Embryonic facial prominence (tissue), 1 donor: Measurements from ENCODE around the gene MAB21L3.

Experiments
- DNase-seq: peaks from one replicate; pipeline ENCODE4 v3.0.0-alpha.2; 2016; ENCODE audit errors: extremely low spot score

The MAB21L3 gene

DNA sequence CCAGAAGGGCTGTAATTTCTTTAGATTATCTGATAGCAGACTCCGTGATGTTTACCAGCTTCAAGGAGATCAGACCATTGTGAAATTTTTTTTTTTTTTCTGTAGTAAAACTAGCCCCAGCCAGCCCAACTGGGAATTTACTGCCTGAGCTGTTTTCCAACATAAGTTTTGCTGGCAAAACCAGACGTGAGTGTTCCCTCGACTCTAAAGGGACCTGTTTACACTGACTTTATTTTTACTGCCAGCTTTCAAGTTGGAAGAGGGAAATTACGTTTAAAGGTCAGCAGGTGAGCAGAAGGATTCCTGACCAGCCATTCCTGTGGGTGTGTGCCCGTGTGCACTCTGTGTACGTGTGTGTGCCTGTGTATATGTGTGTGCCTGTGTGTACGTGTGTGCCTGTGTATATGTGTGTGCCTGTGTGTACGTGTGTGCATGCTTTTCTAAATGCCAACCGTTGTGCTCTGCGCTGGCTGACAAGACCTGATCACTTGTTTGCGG lies 374 bp downstream of the MAB21L3 start:
- DNase-seq: no peak

DNA sequence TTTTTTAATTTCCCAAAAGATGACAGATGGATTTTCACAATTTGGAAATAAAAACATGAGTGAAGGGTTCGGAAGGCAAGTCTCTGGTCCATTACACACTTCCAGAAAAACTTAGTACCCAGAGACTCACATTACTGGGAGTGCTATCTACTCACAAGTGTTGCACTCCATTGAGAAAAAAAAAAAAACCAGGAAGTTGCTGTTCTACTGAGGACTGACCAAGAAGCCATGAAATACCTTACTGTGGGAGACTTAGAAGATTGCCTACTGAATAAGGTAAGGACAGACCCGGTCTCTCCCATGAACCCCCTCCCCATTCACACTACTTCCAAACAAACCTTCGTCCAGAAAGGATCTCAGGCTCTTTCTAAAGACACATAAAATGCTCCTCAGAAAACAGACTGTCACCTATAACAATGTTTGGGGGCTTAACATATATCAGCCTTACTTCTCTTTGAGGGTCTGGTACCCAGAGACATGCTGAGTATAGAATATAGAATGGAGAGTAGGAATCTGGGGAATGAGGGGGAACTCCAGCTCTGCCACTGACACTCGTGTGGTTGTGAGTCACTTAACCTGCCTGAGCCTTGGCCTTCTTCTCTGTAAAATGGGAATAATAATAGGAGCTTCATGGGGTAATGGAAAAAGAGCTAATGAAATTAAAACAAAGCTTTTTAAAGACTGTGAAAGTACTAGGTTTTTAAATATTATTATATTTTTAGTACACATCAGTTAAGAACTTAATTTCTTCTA lies 1.4 kb downstream of the MAB21L3 start:
- DNase-seq: no peak

DNA sequence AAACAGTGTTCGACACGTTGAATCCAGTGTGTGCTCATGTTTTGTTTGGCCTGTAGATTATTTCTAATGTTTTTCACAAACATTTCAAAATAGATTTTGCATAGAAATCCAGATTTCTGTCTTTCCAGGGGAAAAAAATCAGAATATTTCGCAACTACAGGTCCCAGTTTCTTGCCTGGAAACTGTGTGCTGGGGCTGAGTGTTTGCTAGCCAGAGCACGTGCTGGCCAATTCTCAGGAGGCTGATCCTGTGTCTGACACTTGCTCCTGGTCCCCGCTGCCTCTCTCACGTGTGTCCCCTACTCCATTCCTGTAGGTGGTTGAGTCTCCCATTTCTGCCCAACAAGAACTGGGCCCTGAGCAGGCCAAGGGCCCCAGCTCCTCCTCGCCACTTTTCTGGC lies 2.4 kb downstream of the MAB21L3 start:
- DNase-seq: no peak

DNA sequence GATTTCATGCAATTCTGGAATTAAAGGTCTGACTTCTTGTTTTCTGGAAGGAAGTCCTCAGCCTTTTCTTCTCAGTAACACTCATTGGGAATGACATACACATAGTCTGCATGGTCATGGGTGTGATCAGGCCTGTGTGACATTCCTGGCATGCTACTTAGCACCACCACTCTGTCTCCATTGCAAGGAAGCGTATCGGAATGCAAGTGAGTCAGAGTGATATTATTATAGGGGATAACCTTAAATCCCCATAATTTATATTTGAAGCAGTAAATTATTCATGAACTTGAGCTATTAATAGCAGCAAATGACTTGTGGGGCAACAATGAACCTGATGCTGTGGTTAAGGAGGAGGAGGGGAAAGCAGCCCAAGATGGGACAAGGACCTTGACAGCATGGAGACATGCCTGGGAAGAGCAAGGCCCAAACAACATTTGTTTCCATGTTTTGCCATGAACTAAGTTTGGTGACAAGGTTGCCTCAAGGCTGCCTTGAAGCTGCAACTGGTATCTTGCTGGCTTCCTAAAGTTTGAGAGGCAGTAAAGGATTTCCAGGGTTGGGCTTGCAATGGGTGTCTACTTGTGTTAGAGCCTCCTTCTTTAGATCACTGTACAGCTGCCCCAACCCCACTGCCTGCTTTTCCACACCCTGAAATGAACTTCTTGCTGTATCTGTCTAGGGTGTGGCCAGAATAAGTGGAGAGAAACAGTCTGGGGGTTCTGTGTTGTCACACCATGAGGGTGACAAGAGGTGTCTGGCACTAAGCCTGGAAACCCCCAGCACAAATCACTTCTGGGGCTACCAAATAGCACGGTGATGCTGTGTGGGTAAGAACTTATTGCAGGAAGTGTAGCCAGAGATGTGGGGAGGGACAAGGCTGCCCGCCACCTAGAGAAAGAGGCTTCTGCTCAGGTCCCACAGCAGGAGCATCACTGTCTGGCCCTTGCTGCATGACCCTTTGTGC lies 4.6 kb downstream of the MAB21L3 start:
- DNase-seq: no peak

DNA sequence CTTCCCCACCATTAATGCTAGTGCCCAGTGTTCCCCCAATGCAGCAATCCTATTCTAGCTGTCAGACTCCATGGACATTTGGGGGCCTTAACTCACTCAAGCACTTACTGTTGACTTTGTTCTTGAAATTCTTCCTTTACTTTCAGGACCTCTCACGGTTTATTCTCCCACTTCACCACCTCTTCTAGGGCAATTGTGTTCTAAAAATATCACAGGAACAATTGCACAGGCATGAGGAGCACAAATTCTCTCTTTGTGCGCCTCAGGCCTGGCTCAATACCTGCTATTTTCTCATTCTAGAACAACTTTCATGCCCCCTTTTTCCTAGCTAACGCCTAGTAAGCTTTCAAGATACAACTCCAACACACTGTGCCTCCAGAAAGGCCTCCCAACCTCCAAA lies 7.3 kb downstream of the MAB21L3 start:
- DNase-seq: no peak

DNA sequence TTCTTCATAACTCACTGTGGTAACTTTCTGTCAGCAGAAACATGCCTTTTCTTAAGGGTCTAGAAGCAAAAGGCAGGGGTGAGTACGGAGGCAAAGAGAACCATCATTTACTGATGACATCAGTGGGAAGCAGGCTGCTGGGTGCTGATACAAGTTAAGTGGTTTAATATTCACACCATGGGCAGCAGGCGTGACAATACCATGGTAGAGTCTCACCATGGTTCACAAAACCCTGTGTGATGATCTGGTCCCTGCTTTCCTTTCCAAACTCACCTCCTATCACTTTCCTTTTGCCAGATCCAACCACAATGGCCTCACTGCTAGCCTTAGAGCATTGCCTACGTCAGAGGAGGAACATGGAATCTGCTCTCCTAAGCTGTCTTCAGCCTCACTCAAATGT lies 8.7 kb downstream of the MAB21L3 start:
- DNase-seq: no peak

DNA sequence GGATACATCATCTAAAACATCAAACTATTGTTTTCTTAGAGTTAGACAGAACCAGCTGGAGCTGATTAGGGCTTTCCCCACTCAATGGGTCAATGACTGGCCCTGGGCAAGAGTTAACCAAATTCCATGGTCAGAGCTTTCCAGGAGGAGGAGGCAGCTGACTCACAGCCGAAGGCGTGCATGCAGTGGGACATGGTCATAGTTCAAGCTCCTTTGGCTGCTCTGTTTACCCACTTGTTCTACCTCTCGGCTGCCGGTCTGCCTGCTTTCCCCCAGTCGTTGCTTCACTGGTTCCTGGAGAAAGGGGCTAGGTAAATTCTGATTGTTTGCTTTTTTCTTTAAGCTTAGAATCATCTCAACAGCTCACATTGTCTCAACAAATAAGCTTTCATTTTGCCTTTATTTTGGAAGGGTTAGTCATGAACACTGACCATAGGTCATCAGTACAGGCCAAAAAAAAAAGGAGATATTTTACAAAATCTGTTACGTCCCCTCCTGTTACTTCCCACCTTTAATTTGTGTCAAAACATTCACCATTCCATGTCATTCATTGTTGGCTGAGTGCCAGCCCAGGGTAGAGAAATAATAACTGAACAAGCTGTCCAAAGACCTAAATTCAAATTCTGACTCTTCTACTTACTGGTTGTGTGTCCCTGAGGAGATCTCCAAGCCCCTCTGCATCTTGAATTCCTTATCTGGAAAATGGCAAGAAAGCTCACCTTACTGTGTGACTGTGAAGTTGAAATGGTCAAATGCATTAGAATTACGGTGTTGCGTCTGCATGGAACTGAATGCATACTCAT lies 12.0 kb downstream of the MAB21L3 start:
- DNase-seq: no peak

DNA sequence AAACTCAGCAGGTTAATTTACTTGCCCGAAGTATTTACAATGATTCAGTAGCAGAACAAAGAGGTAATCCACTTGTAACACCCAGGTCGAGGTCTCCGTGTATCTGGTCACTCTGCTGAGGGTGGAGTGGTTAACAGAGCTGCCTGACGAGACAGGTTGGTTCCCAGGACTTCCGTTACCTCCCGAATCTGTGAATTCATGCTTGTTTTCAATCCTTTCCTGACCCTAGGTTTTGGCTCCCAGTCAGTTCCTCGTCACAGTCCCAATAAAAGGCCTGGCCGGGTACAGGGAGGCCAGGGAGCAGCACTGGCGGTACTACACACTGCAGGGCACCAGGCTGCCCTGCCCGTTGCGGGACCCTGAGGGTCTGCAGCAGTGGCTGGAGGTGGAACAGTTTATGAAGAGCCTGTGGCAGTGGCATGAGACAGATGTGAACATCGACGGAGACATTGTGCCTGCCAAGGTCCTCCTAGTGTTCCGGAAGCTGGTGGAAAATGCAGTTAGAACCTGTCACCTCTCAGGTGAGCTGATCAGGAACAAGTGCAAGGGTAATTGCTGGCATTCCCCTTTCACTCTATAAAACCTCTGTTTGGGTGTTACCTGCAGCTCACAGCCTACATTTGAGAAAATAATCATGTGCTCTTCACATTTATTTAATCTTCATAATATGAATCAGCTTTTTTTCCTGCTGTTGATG lies 12.8 kb downstream of the MAB21L3 start:
- DNase-seq: no peak

DNA sequence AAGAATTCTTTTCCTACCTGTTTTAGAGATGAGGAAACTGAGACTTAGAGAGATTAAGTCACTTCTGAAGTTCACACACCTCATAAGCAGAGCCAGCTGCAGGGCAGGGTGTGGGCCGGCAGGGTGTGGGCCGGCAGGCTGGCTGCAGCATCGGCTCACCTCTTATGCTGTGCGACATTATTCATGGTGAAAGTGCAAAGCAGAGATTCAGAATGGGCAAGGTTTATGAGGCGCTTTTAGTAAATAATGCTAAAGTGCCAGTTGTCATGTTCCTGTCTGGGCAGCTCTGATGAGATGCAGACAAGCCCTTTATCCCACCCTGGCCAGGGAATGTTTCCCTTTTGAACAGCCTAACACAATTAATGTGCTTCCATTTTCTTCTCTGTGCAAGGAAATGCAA lies 14.6 kb downstream of the MAB21L3 start:
- DNase-seq: no peak

DNA sequence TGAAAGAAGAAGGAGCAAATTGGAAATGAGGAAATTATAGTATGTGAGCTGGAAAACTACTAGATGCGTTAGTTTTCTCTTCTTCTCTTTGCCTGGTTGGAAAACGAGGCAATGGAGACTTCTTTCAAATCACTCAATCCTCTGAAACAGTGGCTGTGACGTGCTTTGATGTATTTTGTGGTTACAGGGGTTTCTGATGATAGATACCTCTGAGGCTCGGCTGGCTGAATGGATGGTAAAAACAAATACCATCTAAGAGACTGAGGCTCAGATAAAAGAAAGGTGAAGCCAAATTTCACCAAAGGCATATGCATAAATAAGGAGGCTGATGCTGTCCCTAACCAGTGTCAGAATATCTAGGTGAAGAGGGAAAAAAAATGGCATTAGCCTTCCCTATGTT lies 15.1 kb downstream of the MAB21L3 start:
- DNase-seq: no peak

DNA sequence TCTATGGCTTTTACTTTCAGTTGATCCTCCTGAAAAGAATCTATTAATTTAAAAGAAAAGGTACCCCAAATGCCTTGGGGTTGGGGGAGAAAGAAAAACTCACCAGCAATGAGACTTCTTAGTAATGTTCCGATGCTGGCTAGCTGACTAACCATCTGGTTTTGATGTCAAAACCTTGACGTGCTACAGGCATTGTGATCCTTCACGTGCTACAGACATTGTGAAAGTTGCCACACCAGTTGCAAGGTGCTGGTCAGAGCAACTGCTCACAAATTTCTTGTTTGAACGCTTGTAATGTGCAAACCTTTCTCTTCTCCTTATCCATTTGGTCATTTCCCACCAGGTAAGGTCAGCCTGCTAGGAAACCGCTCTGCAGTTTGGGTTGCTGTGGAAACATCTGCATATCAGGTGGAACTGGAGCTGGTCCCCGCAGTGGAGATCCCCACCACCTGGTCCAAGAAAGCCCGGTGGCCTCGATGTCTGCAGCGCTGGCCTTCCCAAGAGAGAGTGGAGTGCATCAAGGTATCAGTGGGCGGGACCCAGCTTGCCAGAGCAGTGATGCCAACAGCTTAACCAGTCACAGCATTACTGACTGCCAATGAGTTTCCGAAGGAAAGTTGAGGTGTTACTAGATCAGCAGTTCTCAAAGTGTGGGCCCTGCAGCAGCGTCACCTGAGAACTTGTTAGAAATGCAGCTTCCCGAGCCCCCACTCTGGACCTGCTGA lies 16.1 kb downstream of the MAB21L3 start:
- no peak for DNase-seq

DNA sequence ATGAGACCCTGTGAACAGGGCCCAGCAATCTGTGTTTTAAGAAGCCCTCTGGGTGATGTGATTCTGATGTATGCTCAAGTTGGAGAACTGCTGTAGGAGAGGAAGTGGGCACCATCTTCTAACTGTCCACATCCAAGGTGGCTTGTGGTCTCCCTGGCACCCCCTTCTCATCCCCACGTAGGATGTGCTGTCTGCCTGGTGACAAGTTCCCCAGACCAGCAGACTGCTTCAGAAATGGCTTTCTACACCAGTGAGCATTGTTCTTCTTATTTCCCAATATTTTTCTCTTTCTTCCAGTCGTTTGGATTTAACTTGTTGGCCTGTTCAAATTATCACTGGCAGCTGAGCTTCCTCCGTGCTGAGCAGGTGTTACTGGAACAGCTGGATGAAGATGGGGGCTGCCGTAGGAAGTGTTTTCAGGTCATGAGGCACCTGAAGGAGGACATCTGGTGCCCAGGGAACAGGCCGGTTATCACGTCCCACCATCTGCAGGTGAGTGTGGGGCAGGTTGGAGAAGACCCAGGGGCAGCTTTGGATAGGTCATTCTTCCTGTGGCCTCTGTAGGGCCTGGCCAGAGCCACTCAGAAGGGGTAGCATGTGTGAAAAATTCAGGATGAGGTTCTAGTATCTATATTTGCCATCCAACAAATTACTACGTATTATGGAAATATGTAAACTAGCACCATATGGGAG lies 16.8 kb downstream of the MAB21L3 start:
- DNase-seq: no peak

DNA sequence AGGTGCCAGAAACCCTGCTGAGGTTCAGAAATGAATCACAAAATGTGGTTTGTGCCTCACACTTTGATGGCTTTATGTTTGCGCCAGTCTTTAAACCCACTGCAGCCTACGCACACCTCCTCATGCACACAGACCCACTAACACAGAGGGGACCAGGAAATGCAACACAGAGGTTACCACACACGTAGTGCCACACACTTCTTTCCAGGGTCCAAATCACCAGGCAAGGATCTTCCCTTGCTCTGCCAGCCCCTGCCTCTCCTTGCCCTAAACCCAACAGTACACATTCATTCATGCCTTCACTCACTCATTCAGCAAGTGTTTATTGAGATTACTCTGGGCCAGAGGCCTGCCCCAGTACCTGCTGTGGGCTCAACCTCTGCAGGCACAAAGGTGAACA lies 17.5 kb downstream of the MAB21L3 start:
- DNase-seq: no peak

DNA sequence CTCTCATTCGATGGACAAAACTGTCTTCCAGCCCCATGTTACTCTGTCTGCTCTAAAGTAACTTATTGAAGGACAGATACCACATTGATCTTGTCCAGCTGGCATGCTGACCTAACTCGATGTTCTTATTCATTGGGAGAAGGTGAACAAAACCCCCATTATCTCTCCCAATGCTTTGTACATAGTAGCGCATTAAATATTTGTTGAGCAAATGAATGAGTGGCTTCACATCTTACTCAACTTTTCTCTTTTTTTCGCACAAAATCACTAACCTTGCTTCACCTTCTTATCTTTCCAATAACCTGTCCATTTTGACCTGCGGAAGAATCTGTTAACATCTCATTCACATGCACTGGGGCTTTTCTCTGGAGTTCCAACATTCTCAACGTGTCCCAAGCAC lies 18.3 kb downstream of the MAB21L3 start:
- DNase-seq: no peak

DNA sequence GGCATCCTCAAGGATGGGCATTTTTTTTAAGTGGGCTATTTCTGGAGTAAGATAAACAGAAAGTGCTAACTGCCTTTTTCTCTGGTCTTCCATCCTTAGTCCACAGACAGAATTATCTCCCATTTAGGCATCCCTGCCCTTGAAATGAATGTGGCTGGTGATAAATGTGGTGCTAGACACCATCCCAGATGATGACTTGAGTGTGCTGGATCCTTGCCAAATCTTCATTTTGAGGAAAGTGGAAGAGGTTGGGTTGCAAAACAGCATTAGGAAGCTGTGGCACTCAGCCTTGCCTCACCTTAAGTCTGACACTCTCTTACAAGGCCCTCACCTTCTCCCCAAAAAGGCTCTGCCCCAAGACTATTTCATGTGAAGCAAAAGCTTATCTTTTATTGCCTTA lies 19.2 kb downstream of the MAB21L3 start:
- no peak for DNase-seq

DNA sequence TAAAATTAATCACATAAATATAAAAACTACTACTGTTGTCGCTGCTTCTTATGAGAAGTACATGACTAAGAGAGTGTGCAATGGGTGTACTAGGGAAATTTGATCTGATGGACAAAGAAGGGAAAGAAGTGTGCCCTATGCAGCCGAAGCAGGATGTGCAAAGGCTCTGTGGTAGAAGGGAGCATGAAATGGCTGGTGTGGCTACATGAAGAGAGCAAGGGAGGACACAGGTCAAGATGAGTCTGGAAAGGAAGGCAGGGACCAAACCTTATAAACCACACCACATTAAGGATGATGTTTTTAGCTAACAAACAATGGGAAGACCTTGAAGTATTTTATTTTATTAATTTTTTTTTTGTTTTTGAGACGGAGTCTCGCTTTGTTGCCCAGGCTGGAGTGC lies 20.0 kb downstream of the MAB21L3 start:
- no peak for DNase-seq

DNA sequence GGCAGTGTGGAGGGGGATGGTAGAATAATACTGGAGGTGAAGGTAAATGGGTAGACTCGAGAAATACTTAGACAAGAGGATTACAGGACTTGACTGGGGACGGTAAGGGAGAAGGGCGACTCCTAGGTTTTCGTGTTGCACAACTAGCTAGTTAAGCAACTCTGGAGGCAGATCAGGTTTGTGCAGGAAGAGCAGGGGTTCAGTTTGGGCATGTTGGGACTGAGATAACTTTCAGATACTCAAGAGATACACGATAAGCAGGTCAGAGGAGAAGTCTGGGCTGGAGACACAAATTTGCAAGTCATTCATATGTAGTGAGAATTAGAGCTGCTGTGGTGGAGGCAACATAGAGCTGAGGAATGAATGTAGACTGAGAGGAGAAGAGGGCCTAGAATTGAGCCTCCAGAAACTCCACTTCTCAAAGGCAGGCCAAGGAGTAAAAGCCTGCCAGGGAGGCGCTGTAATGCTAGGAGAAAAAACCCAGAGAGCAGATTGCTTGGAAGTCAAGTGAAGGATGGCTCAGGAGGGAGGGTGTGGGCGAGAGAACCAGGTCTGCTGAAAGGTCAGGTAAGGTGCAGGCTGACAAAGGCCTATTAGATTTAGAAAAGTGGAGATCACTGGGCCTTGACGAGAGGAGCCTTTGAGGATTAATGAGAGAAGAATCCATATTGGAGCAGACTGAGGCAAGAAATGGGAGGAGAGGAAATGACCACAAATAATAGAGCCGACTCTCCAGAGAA lies 20.8 kb downstream of the MAB21L3 start:
- DNase-seq: no peak

DNA sequence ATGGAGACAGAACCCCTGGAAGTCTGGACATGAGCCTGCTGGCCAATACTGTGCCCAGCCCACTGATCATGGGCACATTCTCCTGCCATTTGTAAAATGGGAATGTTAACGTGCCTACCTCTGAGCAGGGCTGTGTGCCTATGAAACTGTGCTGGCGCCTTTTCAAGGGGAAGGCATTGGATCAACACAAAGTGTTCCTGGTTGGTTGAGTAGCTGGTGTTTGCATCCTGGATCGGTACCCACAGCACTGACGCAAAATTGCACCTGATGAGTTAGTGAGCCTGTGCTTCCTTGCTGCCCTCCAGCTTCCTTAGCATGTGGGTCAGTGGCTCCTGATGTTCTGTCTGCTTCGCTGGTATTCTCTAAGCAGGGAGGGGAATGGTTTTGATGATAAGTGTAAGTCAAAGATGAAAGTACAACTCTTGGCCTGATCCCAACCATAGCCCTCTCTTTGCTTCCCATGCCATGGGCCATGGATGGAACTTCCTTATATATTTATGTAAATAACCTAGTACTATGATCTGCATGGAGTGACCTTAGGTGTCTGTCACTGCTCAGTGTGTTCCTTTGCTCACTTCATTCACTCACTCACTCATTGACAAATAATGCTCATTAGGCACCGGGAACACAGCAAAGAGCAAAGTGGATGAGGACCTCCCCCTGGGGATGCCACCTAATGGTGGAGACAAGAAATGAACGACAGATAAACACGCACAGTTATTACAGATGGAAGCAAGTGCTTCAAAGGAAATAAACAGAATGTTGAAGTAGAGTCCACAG lies 22.7 kb downstream of the MAB21L3 start:
- no peak for DNase-seq

DNA sequence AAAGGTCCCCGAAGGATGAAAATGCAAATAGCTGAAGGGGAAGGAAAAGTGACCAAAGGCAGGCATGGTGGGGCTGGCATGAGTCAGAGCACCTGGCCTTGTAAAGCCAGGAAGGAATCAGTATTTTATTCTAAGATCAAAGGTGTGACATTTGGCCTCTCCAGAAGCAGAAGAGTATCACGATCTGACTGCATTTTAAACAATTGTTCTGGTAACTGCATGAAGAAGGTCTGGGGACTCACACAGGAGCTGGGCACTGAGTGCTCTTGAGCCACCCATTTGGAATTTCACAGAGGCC lies 23.2 kb downstream of the MAB21L3 start:
- DNase-seq: no peak
